Measurements from ENCODE around the gene WDR72.

GRCh38 chr15:53558384-53558783, 201.1 kb downstream of the WDR72 start:
- TF ChIP-seq, protein P1, sequence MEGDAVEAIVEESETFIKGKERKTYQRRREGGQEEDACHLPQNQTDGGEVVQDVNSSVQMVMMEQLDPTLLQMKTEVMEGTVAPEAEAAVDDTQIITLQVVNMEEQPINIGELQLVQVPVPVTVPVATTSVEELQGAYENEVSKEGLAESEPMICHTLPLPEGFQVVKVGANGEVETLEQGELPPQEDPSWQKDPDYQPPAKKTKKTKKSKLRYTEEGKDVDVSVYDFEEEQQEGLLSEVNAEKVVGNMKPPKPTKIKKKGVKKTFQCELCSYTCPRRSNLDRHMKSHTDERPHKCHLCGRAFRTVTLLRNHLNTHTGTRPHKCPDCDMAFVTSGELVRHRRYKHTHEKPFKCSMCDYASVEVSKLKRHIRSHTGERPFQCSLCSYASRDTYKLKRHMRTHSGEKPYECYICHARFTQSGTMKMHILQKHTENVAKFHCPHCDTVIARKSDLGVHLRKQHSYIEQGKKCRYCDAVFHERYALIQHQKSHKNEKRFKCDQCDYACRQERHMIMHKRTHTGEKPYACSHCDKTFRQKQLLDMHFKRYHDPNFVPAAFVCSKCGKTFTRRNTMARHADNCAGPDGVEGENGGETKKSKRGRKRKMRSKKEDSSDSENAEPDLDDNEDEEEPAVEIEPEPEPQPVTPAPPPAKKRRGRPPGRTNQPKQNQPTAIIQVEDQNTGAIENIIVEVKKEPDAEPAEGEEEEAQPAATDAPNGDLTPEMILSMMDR (IDR thresholded peaks at IDR 0.05; ENCODE audit: low read depth, low read length) = no peak
- TF ChIP-seq POLR2A (IDR thresholded peaks at IDR 0.05; ENCODE audit: extremely low read depth, insufficient read length) = no peak
- no peak for TF ChIP-seq MAX (IDR thresholded peaks at IDR 0.05; ENCODE audit: low read depth, low read length)
- no peak for TF ChIP-seq MYC (IDR thresholded peaks at IDR 0.05; ENCODE audit: low read depth, low read length)

All from NB4 (cell line).